ENCODE results near the gene RAPGEF4.

- no peak for TF ChIP-seq CTCF (IDR thresholded peaks at IDR 0.05; ENCODE audit: borderline replicate concordance, extremely low read depth, low read length, poor library complexity, severe bottlenecking)
- TF ChIP-seq EZH2 (IDR thresholded peaks at IDR 0.05; ENCODE audit: borderline replicate concordance, low read depth, low read length, severe bottlenecking): no peak
Observed at GRCh38 chr2:172847188-172847587, 111.5 kb downstream of the RAPGEF4 start.

All from DND-41 (cell line).